HG02981 (cell line): ENCODE results near the gene NOL7.

ENCODE experiments used
- ATAC-seq: cut with Tn5 transposase; IDR thresholded peaks from one replicate; pipeline ENCODE4 v1.9.1; 2021; ENCODE audit warnings: mild to moderate bottlenecking, moderate library complexity; ENCODE audit not compliant: unreplicated experiment

The NOL7 gene

DNA sequence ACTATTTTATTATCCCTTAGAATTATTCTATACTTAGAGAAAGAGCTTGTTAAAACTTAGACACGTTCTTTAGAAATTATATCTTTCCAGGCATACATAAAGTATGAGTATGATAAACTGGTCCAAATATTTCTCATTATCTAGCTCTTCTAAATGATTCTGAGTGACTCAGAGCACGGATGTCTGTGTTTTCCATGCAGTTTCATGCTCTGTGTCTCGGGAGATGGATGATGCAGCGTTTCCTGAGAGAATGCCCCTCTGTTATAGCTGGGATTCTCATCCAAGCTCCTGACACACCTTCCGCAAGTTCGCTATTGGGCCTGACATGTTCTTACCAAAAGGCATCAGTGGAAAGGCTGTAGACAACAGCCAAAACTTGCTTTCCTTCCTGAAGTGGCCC lies 21.4 kb upstream of the NOL7 start:
- no peak for ATAC-seq

DNA sequence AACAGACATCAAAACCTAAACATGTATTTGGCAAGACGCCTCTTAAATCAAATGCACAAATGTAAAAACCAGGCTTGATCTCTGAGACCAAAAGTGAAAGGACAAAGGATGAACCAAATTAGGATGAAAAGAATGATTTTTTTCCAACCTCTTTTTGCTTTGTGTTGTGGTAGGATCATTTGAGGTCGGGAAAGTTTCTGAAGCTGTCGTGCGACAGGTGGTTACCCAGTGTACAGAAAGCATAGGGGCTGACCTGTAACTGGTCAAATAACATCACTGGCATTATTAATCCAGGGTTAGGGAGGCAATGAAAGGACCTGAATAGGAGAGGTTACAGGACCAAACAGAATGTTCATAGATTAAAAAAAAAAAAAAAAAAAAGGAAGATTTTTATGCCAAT lies 18.1 kb upstream of the NOL7 start:
- no peak for ATAC-seq

DNA sequence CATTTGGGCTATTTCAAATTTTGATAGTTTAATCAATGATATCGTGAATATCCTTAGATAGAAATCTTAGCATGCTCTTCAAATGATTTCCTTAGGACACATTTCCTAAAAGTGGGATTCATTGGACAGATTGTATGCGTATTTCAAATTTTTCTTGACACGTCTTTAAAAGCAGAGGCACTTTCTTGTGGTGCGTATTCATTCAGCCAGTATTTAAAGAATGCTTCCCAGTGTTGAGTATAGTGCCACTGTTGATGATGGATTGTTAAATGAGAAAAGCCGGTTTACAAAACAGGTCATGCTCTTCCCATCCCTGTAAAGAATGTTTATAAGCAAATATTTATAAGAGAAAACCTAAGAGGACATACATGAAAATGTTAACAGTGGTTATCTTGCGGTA lies 15.1 kb upstream of the NOL7 start:
- ATAC-seq, result no peak

DNA sequence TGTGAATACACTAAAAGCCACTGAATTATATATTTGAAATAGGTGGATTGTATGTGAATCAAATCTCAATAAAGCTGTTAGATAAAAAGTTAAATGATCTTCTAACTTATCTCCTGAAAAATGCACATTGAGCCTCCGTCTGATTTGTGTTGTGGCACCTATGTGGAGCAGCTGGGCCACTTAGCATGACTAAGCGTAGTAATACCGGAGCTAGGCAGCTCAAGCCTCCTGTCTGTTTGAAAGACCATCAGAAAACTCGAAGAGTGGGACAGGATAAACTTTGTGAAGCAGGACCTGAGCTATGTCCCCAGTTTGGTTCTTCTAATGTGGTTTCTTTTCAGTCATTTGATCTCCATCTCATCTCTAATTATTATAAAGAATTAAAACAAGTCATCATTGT lies 11.0 kb upstream of the NOL7 start:
- ATAC-seq, result no peak

DNA sequence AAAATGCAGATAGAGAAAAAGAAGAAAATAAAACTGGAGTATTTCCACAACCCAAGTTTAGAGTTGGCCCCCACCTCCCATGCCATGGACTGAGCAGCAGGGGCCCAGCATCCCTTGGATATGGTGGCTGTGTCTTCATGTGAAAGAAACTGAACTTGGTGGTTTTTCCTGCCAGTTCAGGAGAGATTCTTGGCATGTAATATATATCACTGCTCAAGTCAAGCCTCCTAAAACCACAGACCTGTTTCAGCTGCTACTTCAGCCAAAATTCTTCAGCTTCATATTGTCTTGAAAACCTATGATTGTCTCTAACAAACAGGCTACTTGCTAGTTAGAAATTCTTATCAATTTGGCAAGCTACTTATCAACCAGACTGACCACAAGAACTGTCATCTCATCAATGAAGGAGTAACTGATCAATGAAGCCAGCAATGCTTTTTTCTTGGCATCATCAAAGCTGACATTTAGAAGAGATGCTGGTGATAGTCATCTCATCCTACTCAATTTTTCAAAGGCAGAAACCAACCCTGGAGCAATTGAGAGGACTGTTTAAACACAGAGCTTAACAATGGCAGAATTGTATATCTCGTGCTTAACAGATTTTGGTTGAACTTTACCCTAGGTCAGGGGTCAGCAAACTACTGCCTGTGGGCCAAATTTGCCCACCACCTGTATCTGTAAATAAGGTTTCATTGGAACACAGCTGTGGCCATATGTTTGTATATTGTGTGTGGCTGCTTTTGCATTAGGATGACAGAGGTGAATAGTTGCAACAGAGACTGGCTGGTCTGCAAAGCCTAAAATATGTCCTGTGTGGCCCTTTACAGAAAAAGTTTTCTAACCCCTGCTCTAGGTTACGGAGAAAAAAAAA lies 10.4 kb upstream of the NOL7 start:
- no peak for ATAC-seq

DNA sequence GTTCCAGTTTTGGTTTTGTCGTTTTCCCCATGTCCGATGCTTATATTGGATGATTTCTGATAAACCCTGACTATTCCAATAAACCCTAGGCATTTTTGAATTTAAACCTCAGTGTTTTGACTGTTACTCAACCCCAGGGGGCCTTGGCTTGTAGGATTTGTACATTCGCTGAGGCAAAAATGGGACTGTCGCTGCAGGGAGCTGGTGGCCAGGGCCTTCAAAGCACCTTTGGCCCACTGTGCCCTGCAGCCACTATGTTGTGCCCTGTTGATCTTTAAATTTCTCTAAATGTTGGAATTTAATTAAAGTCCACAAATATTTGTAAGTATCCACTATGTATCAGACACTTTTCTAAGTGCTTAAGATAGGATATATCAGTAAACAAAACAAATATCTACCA lies 9.5 kb upstream of the NOL7 start:
- ATAC-seq, result no peak

DNA sequence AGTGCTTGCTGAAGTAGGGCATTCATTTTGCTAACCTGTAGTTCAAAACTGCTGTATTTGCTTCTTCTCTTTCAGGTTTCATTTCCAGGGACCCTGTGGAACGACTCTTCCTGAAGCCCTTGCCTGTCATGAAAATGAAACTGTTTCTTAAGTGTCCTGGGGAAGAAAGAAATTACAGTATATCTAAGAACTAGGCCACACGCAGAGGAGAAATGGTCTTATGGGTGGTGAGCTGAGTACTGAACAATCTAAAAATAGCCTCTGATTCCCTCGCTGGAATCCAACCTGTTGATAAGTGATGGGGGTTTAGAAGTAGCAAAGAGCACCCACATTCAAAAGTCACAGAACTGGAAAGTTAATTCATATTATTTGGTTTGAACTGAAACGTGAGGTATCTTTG lies 3.4 kb upstream of the NOL7 start:
- no peak for ATAC-seq

DNA sequence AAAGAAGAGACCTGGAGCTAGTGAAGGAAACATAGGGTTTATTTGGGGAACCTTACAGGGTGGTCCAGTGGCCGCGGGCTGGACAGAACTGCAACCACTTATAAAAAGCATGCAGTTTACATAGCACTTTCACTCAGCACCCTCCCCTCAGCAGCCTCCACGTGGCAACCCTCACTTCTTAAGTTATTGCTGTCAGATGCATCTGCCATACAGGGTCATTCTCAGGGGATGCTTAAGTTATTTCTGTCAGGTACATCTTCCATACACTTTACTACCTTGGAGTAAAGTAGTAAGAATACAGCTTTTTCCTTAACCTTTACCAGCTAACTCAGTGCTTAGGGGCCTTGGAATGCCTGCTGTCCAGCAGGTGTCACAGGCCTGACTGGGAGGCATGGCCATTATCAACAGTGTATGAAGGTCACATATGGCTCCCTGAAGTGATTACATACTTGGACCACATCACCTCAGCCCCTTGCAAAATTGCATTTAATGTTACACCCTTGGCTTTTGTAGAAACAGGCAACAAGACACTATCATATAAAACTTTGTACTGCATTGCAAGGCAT lies 2.0 kb upstream of the NOL7 start:
- no peak for ATAC-seq

DNA sequence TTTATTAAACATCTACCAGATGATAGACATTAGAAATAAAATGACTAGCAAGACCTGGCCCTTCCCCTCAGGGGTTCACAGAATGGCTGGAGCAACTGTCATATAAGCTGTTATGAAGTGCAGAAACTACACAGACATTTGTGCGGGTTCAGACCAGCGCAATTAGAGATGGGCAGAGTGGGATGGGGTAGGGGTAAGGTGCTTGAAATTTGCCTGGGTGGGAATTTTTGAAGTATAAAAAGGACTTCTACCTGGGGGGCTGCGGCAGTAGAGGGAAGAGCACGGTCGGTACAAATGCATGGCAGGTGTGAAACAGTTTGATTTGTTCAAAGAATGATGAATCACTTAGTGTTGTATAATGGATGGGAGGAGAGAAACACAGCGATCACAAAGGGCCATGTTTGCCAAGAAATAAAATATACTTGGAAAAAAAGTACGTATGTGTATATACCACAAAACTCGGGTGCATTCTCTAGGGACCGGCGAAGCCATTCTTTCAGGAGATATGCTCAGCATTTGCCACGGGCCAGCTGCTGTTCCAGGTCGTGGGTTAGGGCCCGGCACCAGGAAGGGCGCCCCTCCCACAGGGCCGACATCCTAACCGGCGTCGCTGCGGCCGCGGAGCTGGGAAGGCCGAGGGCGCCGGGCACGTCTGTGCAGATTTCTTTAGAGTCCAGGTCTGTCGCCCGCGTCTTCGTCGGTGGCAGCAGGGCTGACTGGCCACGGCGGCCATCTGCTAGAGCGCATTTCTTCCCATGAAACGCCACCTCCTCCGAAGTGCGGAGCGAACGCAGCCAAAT lies 809 bp upstream of the NOL7 start:
- peak; percentile 17 for ATAC-seq

DNA sequence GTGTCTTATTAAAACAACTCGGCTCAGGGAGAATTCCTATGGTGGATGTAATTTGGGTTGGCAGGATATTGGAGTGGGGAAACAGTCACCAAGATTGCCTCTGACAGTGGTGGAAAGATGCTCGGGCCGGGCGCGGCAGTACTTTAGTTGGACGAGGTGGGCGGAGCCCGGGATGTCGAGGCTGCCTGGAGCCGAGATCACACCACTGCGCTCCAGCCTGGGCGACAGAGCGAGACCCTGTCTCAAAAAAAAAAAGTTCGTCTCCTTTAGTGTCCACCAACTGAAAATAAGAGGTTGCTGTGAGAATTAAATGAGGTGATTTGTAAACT lies 621 bp downstream of the NOL7 start:
- ATAC-seq, result peak; percentile 13

DNA sequence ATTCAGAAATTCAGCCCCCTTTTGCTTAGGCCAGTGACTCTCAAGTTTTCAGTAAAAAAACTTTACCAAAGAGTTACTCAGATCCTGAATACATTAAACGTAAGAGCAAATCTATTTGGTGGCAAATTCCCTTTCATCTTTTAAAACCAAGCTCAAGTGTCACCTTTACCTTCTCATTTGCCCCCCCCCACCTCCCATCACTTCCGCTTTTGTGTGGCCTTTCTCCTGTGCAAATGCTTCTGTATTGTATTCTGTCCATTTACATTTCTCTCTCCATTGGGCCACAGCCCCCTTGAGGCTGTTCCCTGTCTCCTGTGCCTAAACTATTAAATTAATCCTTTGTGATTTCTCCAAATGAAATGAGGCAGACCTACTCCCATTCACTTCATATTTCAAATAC lies 1.9 kb downstream of the NOL7 start:
- ATAC-seq, result no peak

DNA sequence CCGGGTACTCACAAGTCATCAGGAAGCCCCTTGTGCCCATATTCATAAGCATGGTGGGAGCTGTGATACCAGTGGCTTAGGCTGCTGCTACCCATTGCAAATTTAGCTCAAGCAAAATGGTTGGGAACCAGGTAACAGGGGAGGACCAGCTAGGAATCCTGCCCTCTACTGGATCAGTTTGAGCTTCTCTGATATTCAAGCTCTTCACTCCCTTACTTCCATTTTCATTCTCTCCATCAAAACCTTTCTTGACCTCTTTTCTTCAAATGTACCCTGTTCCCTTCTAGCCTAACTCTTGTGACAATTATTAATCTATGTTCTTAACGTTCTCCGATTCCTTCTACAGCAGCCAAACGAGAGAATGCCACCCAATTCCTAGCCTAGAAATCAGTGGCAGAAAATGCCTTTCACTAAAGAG lies 9.7 kb downstream of the NOL7 start:
- ATAC-seq, result no peak

DNA sequence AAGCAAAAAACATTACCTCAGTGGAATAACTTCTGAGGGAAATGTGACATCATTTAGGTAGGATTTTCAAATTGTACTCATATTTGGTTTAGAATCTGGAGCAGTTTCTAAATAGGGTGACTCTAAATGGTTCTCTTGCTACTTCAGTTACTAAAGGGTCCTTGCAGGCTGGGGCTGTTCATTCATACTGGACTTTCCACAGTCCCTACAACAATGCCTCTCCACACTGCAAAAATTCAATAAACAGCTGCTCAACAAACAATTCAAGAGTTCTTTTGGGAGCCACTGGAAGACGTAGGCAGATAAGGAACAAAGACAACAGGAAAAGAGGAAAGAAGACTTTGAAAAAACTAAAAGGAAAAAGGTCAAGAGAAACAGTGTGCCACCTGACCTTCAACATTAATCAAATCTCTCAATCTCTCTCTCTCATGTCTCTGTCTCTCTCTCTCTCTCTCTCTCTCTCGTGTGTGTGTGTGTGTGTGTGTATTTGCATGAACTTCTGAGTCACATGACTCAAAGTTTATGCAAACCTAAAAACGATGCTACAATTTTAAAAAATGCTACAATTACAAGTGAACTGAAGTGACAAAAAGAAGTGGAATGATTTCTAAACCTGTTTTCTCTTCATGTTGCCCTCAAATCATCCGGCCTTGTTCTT lies 14.5 kb downstream of the NOL7 start:
- no peak for ATAC-seq

DNA sequence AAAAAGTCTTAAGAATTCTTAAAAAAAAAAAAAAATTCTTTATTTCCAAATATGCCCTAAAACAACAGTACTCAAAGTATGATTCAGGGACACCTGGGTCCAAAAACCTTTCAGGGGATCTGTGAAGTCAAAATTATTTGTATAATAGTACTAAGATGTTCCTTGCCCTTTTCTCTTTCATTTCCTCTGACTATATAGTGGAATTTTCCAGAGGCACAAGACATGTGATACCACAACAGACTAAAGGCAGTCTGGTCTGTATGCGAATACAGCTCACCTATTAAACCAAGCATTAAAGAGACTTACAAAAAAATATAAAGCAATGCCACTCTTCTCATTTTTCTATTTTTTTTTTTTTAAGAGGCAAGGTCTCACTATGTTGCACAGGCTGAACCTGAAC lies 15.4 kb downstream of the NOL7 start:
- ATAC-seq, result no peak

DNA sequence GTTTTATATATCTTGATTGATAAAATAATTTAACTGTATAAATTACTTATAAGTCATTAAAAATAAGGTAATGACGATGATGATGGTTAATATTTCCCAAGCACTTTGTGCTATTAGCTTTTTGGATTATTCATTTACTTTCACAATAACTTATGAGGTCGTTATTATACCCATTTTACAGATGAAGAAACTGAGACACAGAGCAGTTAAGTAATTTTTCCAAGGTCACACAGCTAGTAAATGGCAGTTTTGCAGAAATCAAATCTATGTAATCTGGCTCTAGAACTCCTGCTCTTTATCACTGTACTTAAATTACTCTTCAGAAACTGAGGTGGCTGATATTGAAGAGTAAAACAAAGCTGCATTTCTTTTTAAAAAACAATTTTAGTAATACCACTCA lies 18.2 kb downstream of the NOL7 start:
- no peak for ATAC-seq

DNA sequence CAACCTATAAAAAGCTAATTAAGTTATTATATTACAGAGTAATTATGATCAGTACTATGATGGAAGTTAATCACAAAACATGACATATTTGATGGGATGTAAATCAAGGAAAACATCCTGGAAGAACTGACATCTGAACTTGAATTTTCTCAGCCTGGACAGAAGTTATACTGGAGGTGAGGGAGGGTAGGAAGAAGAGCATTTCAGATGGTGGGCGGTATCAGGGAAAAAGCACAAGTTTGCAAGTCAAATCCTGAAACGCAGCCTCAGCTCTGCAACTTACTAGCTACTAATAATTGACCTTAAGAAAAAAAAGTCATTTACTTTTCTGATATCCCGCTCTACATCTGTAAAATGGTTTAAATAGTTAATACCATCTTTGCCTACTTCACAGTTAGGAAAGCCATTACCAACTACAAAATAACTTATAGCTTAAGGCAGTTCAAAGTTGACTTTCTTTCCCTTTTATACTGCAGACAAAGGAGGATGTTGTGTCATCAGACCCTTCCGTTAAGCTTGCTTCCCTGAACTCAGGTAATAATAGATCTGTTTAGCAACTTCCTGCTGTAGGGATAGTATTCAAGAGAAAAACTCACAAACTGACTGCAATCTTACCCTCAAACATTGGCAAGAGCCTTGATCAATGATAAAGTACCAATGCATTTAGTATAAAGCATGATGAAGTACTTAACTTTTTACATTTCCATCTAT lies 21.0 kb downstream of the NOL7 start:
- ATAC-seq, result no peak

DNA sequence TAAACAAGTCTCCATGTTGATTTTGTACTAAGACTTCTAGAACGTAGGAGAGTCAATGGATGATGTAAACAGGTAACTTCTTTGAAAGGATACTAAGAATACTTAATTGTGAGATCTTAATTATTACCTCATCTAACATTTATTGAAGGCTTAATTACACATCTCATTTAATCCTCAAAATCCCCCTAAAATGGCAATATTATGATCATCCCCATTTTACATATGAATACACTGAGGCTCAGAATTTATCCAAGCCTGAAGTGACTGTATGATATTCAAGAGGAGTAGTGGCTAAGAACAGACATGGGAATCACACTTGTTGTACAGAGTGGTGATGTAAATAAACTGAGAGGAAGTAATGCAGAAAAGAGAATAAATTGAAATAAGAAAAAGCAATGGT lies 22.9 kb downstream of the NOL7 start:
- ATAC-seq, result no peak

DNA sequence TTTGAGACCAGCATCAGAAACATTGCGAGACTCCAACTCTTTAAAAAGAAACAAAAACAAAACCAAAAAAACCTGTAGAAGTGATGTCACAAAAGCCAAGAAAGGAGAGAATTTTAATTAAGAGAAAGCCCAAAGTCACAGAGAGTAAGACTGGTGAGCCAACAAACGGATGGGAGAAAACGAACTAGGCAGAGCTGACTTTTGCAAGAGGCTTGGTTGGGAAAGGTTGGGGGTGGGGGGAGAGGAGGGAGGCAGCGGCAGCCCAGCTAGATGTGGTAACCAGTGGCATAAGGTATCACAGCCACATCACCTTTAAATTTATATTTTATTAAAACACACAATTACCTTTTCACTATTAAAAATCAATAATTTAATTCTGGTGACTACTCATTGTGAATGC lies 23.5 kb downstream of the NOL7 start:
- no peak for ATAC-seq

DNA sequence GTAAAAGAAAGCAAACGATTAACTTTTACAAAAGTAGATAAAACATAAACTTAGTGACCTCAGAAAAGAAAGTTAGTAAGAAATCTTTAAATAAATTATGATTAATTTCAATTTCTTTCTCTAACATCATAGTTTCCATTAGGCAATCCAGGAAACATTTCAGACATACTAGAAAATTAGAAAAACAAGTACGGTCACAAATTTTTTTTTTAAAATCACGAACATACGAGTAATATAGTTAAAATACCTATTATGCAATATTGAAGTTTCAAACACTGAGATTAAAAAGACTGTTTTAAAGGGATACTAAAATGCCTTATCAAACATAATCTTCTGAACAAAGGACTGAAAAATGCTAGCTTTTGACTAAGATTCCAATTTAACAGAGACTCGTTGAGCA lies 26.2 kb downstream of the NOL7 start:
- ATAC-seq, result no peak

DNA sequence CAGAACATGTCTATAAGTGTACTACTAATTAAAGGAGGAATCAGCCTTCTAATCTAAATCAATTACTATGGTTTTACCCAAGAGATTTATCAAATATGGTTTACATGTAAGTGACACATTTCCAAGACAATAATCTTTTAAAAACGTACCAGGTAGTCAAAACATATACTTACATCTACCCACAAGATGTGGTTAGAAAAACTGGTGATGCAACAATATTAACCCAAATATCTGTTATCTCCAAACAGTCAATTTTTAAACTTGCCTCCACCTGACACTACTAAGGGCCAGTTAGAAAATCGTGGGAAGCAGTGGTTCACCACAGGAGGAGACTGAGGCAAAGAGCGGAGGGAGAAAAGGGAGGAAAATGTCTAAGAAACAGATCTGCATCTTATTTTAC lies 28.0 kb downstream of the NOL7 start:
- no peak for ATAC-seq

DNA sequence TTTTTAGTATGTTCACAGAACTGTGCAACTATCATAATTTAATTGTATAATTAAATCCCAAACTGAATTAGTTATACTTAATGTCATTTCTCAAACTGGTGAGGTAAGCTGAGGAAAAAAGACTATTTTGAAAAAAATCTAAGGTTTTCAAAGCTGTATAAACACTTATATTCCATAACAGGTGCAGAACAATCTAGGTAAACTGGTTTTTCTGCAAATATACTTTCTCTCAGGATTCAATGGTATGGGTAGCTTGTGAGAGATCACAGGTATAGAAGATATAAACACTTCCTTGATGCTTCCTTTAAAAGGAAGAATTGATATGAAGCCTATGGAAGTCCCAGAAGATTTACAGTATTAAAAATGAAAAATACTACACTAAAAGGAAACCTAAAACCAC lies 33.7 kb downstream of the NOL7 start:
- ATAC-seq, result no peak
